ENCODE data around the gene FAM171A1. TPM values are rescaled to one million over a fixed set of nuclear protein-coding genes. Genes with fewer than 3 reads are reported as not detected.

Gene FAM171A1
- total and polyA plus RNA-seq, 2 donors (not counting 1 experiment from before 2014, with no cell fraction given): 8.8 to 10.3 TPM

DNA sequence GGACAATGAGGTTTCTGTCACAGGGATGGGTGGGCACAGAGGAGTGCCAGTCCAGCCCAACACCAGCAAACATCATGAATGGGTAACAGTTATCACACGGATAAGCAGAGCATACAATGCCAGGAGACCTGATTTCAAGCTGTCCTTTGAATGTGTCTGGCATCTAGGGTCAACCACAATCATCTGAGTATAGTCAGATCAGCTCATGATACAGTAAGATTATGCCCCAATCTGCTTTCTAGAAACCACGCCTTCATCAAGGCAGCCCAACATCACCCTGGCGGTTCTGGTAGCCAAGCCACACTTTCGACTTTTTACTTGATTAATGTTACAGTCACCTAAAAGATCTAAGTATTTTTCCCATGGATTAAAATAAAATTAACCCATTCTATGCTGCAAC lies 10.5 kb downstream of the FAM171A1 start:
- Histone ChIP-seq H3K79me2 (ENCODE audit: control insufficient read depth, insufficient read depth, low read length) (peaks cover 4% of the 10 kb centered on the region), H2AFZ (ENCODE audit: low read length) (no peak overlapping the region), H3K9ac (ENCODE audit: insufficient read depth, low read length) (no peak overlapping the region), H3K27me3 (ENCODE audit: control insufficient read depth, insufficient read depth, low read length) (no peaks in the 10 kb centered on the region), H3K4me2 (ENCODE audit: extremely low read depth, insufficient read depth, low read length) (no peak overlapping the region), H3K4me1 (ENCODE audit: control insufficient read depth, extremely low read depth, insufficient read depth, low read length) (no peaks in the 10 kb centered on the region), H3K27ac (ENCODE audit: insufficient read depth, low read length) (no peak overlapping the region), H3K36me3 (ENCODE audit: control insufficient read depth, insufficient read depth, low read length) (no peaks in the 10 kb centered on the region), H3K4me3 (replicated peaks in 1 of 4; ENCODE audit: control extremely low read depth in 1 of 4, insufficient read depth in 1 of 4, low read depth in 3 of 4, low read length in 4 of 4) (no peak overlapping the region), H3K9me3 (ENCODE audit: control insufficient read depth, insufficient read depth, low read depth, low read length) (no peaks in the 10 kb centered on the region), H4K20me1 (ENCODE audit: control insufficient read depth, extremely low read depth, insufficient read depth, low read length) (no peaks in the 10 kb centered on the region)
- DNase-seq (ENCODE audit: low read depth in 2 of 2): peak in 1 of 2 donors; percentile 9
- no peak for TF ChIP-seq EZH2 (IDR thresholded peaks at IDR 0.05; ENCODE audit: low read length, missing control alignments)
- TF ChIP-seq, protein P1, sequence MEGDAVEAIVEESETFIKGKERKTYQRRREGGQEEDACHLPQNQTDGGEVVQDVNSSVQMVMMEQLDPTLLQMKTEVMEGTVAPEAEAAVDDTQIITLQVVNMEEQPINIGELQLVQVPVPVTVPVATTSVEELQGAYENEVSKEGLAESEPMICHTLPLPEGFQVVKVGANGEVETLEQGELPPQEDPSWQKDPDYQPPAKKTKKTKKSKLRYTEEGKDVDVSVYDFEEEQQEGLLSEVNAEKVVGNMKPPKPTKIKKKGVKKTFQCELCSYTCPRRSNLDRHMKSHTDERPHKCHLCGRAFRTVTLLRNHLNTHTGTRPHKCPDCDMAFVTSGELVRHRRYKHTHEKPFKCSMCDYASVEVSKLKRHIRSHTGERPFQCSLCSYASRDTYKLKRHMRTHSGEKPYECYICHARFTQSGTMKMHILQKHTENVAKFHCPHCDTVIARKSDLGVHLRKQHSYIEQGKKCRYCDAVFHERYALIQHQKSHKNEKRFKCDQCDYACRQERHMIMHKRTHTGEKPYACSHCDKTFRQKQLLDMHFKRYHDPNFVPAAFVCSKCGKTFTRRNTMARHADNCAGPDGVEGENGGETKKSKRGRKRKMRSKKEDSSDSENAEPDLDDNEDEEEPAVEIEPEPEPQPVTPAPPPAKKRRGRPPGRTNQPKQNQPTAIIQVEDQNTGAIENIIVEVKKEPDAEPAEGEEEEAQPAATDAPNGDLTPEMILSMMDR (conservative IDR thresholded peaks at IDR 0.05 in 1 of 2, IDR thresholded peaks at IDR 0.05 in 1 of 2; ENCODE audit: low read depth in 1 of 2, low read length in 2 of 2): no peak

GRCh38 chr10:15353471-15354017 lies 17.5 kb downstream of the FAM171A1 start:
- Histone ChIP-seq H3K9ac (ENCODE audit: insufficient read depth, low read length) (no peak overlapping the region), H3K4me3 (replicated peaks in 1 of 4; ENCODE audit: control extremely low read depth in 1 of 4, insufficient read depth in 1 of 4, low read depth in 3 of 4, low read length in 4 of 4) (no peak overlapping the region), H3K9me3 (ENCODE audit: control insufficient read depth, insufficient read depth, low read depth, low read length) (no peaks in the 10 kb centered on the region), H3K36me3 (ENCODE audit: control insufficient read depth, insufficient read depth, low read length) (no peaks in the 10 kb centered on the region), H3K4me1 (ENCODE audit: control insufficient read depth, extremely low read depth, insufficient read depth, low read length) (no peaks in the 10 kb centered on the region), H3K27me3 (ENCODE audit: control insufficient read depth, insufficient read depth, low read length) (no peaks in the 10 kb centered on the region), H4K20me1 (ENCODE audit: control insufficient read depth, extremely low read depth, insufficient read depth, low read length) (no peaks in the 10 kb centered on the region), H2AFZ (ENCODE audit: low read length) (no peak overlapping the region), H3K4me2 (ENCODE audit: extremely low read depth, insufficient read depth, low read length) (no peak overlapping the region), H3K79me2 (ENCODE audit: control insufficient read depth, insufficient read depth, low read length) (no peaks in the 10 kb centered on the region), H3K27ac (ENCODE audit: insufficient read depth, low read length) (no peak overlapping the region)
- TF ChIP-seq EZH2 (IDR thresholded peaks at IDR 0.05; ENCODE audit: low read length, missing control alignments): no peak
- TF ChIP-seq, protein P1 (conservative IDR thresholded peaks at IDR 0.05 in 1 of 2, IDR thresholded peaks at IDR 0.05 in 1 of 2; ENCODE audit: low read depth in 1 of 2, low read length in 2 of 2): no peak
- DNase-seq (ENCODE audit: low read depth in 2 of 2): no peak

- no peaks in the 10 kb centered on the region for H4K20me1 ChIP-seq (ENCODE audit: control insufficient read depth, extremely low read depth, insufficient read depth, low read length)
- no peak for DNase-seq (ENCODE audit: low read depth in 2 of 2)
Measured at GRCh38 chr10:15352836-15353235, 18.3 kb downstream of the FAM171A1 start.

More at GRCh38 chr10:15352836-15353235, 18.3 kb downstream of the FAM171A1 start:
- H3K9me3 ChIP-seq (ENCODE audit: control insufficient read depth, insufficient read depth, low read depth, low read length): no peaks in the 10 kb centered on the region
- H3K27ac ChIP-seq (ENCODE audit: insufficient read depth, low read length): no peak overlapping the region
- no peak overlapping the region for H3K4me3 ChIP-seq (replicated peaks in 1 of 4; ENCODE audit: control extremely low read depth in 1 of 4, insufficient read depth in 1 of 4, low read depth in 3 of 4, low read length in 4 of 4)
- TF ChIP-seq, protein P1 (conservative IDR thresholded peaks at IDR 0.05 in 1 of 2, IDR thresholded peaks at IDR 0.05 in 1 of 2; ENCODE audit: low read depth in 1 of 2, low read length in 2 of 2): no peak
- no peak for TF ChIP-seq EZH2 (IDR thresholded peaks at IDR 0.05; ENCODE audit: low read length, missing control alignments)
- no peak overlapping the region for H3K9ac ChIP-seq (ENCODE audit: insufficient read depth, low read length)
- H3K36me3 ChIP-seq (ENCODE audit: control insufficient read depth, insufficient read depth, low read length): no peaks in the 10 kb centered on the region
- peaks cover 2% of the 10 kb centered on the region for H3K4me1 ChIP-seq (ENCODE audit: control insufficient read depth, extremely low read depth, insufficient read depth, low read length)
- H3K27me3 ChIP-seq (ENCODE audit: control insufficient read depth, insufficient read depth, low read length): no peaks in the 10 kb centered on the region
- no peaks in the 10 kb centered on the region for H3K79me2 ChIP-seq (ENCODE audit: control insufficient read depth, insufficient read depth, low read length)
- no peak overlapping the region for H3K4me2 ChIP-seq (ENCODE audit: extremely low read depth, insufficient read depth, low read length)
- no peak overlapping the region for H2AFZ ChIP-seq (ENCODE audit: low read length)

Measured in fibroblast of lung (primary cell).